ENCODE data around the gene TMEM178B.

TMEM178B gene

DNA sequence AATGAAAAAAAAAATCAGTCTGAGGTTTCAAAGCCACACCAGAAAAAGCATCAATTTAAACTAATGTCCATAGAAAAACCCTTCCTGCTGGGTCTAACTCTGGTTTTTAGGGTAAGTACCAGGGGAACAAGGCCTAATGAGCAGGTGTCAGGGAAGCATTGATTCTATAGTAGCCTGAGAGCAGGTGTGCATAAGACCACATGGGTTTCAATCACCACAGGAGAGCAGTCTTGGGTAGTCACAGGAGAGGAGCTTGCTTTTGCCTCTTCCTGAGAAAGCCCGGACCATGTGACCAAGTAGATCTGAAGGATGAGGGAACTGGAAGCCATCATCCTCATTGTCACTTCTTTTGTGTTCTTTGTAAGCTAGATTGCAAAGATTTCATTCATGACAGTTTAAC, 411.0 kb downstream of the TMEM178B start:
- no peak overlapping the region for H3K4me3 ChIP-seq (replicated peaks; ENCODE audit: low read depth, low read length)
- TF ChIP-seq, protein P1, sequence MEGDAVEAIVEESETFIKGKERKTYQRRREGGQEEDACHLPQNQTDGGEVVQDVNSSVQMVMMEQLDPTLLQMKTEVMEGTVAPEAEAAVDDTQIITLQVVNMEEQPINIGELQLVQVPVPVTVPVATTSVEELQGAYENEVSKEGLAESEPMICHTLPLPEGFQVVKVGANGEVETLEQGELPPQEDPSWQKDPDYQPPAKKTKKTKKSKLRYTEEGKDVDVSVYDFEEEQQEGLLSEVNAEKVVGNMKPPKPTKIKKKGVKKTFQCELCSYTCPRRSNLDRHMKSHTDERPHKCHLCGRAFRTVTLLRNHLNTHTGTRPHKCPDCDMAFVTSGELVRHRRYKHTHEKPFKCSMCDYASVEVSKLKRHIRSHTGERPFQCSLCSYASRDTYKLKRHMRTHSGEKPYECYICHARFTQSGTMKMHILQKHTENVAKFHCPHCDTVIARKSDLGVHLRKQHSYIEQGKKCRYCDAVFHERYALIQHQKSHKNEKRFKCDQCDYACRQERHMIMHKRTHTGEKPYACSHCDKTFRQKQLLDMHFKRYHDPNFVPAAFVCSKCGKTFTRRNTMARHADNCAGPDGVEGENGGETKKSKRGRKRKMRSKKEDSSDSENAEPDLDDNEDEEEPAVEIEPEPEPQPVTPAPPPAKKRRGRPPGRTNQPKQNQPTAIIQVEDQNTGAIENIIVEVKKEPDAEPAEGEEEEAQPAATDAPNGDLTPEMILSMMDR (IDR thresholded peaks at IDR 0.05; ENCODE audit: low read length, missing control alignments): no peak
- DNase-seq (ENCODE audit: low read depth): no peak

- TF ChIP-seq, protein P1 (IDR thresholded peaks at IDR 0.05; ENCODE audit: low read length, missing control alignments): no peak
- no peak overlapping the region for H3K4me3 ChIP-seq (replicated peaks; ENCODE audit: low read depth, low read length)
- no peak for DNase-seq (ENCODE audit: low read depth)
Observed at GRCh38 chr7:141486959-141487358, 413.1 kb downstream of the TMEM178B start.

DNA sequence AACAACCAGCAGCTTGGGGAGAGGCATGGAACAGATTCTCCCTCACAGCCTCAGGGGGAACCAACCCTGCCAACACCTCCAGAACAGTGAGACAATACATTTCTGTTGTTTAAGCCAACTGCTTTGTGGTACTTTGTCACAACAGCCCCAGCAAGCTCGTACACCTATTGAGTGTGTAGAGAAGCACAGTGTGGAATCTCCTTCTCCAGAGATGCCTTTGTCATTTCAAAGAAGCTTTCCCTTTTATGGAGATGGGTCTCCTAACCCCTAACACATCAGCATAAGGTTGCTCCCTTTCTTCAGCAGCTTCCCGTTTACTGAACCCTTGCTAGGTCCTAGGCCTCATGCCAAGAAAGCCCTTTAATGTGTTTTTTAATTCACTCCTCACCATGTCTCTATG, 416.6 kb downstream of the TMEM178B start:
- no peak for DNase-seq (ENCODE audit: low read depth)
- TF ChIP-seq, protein P1 (IDR thresholded peaks at IDR 0.05; ENCODE audit: low read length, missing control alignments): no peak
- H3K4me3 ChIP-seq (replicated peaks; ENCODE audit: low read depth, low read length): no peak overlapping the region

GRCh38 chr7:141495057-141495456, 421.2 kb downstream of the TMEM178B start:
- H3K4me3 ChIP-seq (replicated peaks; ENCODE audit: low read depth, low read length): no peak overlapping the region
- no peak for DNase-seq (ENCODE audit: low read depth)
- TF ChIP-seq, protein P1 (IDR thresholded peaks at IDR 0.05; ENCODE audit: low read length, missing control alignments): no peak

- TF ChIP-seq, protein P1 (IDR thresholded peaks at IDR 0.05; ENCODE audit: low read length, missing control alignments): no peak
Observed at GRCh38 chr7:141497391-141497790, 423.5 kb downstream of the TMEM178B start.

GRCh38 chr7:141500608-141501007, 426.7 kb downstream of the TMEM178B start:
- TF ChIP-seq, protein P1 (IDR thresholded peaks at IDR 0.05; ENCODE audit: low read length, missing control alignments): no peak
- no peak overlapping the region for H3K4me3 ChIP-seq (replicated peaks; ENCODE audit: low read depth, low read length)
- no peak for DNase-seq (ENCODE audit: low read depth)

More at GRCh38 chr7:141497391-141497790, 423.5 kb downstream of the TMEM178B start:
- no peak for DNase-seq (ENCODE audit: low read depth)
- no peak overlapping the region for H3K4me3 ChIP-seq (replicated peaks; ENCODE audit: low read depth, low read length)

GRCh38 chr7:141501451-141501850, 427.6 kb downstream of the TMEM178B start:
- no peak for DNase-seq (ENCODE audit: low read depth)
- TF ChIP-seq, protein P1 (IDR thresholded peaks at IDR 0.05; ENCODE audit: low read length, missing control alignments): no peak
- H3K4me3 ChIP-seq (replicated peaks; ENCODE audit: low read depth, low read length): no peak overlapping the region
